Erythroblast (primary cell): ENCODE measurements around the gene VPS37B.
"Not testable (repeated sequence)": the region's sequence is repeated elsewhere in the genome, so short reads cannot be mapped to it uniquely, and the experiment has no call there.

ENCODE experiments used
- DNase-seq, 2 experiments: peaks; one replicate each; lab custom pipeline; 2025; lab: John Stamatoyannopoulos, UW
- GATA1 ChIP-seq: IDR thresholded peaks from 2 replicates; pipeline ENCODE4 v1.6.1; 2011; ENCODE audit warnings: low read depth, mild to moderate bottlenecking, control low read depth, low read length, moderate library complexity
- POLR2A ChIP-seq: IDR thresholded peaks from 2 replicates; pipeline ENCODE4 v1.6.1; 2011; ENCODE audit warnings: mild to moderate bottlenecking, low read length

Gene VPS37B

DNA sequence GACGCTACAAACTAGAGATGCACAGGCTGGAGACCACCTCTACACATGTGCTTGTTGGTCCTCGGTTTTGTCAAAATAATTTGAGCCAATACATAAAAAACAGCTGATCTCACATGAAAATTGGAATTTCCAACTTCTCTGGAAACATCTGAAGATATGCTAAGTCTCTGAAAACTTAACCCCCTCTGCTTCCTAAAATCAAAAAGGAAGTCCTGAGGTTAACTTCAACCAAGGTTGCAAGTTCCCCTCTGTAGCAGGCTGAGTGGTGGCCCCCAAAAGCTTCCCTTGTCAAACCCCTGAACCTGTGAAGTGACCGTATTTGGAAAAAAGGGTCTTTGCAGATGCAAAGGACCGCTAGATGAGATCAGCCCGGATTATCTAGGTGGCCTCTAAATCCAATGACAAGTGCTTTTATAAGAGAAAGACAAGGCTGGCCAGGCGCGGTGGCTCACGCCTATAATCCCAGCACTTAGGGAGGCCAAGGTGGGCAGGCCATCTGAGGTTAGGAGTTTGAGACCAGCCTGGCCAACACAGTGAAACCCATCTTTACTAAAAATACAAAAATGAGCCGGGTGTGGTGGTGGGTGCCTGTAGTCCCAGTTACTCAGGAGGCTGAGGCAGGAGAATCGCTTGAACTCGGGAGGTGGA, 32.0 kb upstream of the VPS37B start:
- no peak for TF ChIP-seq POLR2A
- TF ChIP-seq GATA1 = no peak
- no peak for DNase-seq

- TF ChIP-seq GATA1 (no peak), POLR2A (no peak)
- DNase-seq = no peak
These were observed 26.0 kb upstream of the VPS37B start for GRCh38 chr12:122921917-122922316.

GRCh38 chr12:122920687-122921086, 24.8 kb upstream of the VPS37B start:
- no peak for DNase-seq
- TF ChIP-seq POLR2A (no peak), GATA1 (no peak)

DNA sequence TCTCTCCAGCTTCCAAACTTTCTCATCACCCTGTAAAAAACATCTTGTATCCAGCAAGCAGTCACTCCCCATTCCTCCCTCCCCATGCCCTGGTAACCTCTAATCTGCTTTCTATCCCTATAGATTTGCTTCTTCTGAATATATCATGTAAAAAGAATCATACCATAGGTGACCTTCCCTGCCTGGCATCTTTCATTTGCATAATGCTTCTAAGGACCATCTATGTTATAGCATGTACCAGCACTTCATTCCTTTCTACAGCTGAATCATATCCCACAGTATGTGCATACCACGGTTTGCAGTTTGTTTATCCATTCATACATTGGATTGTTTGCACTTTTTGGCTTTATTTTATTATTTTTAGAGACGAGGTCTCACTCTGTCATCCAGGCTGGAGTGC, 22.9 kb upstream of the VPS37B start:
- no peak for DNase-seq
- TF ChIP-seq POLR2A (no peak), GATA1 (no peak)

DNA sequence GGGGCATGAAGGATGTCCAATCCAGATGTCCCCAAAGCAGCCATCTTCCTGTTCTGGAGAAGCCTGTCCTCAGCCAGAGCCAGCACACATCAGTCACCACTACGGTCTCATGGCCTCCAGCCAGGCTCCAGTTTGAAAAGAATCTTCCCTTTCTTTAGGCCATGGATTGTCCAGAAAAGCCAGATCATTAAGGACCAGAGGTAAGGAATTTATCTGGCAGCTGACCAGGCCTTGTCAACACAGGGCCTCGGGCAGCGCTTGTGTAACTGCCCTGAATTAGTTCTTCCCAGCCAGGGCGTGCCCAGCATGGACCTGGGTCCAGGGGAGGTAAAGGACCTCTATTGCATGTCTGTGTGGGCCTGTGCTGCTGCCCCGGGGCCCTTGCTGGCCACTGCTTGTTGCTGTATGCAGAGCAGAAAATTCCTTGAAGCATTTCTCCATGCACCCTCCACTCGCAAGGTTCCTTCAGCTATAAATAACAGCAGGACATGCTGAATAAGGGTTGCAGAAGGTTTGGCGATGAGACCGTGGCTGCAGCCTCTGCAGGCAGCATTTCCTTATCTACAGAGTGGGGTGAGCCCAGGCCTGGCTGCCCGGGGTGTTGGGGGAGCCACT, 21.7 kb upstream of the VPS37B start:
- no peak for DNase-seq
- no peak for TF ChIP-seq GATA1
- TF ChIP-seq POLR2A = no peak

GRCh38 chr12:122909442-122910288, 13.7 kb upstream of the VPS37B start:
- TF ChIP-seq POLR2A (no peak), GATA1 (no peak)

GRCh38 chr12:122908915-122909314, 13.0 kb upstream of the VPS37B start:
- TF ChIP-seq POLR2A (no peak), GATA1 (no peak)
- DNase-seq = no peak

More at GRCh38 chr12:122909442-122910288, 13.7 kb upstream of the VPS37B start:
- no peak for DNase-seq

- DNase-seq = not testable (repeated sequence)
These were observed 9.3 kb upstream of the VPS37B start for GRCh38 chr12:122905258-122905657.

- no peak for DNase-seq
- no peak for TF ChIP-seq GATA1
- TF ChIP-seq POLR2A = no peak
These were observed 7.7 kb upstream of the VPS37B start for GRCh38 chr12:122903693-122904034.

- DNase-seq = no peak
- TF ChIP-seq POLR2A = no peak
- TF ChIP-seq GATA1 = no peak
These were observed 7.1 kb upstream of the VPS37B start for GRCh38 chr12:122902854-122903692.

GRCh38 chr12:122899887-122900286, 4.0 kb upstream of the VPS37B start:
- no peak for TF ChIP-seq GATA1
- TF ChIP-seq POLR2A = no peak
- no peak for DNase-seq

GRCh38 chr12:122896662-122897061, 738 bp upstream of the VPS37B start:
- no peak for DNase-seq
- no peak for TF ChIP-seq POLR2A
- no peak for TF ChIP-seq GATA1

GRCh38 chr12:122895320-122895703, 612 bp downstream of the VPS37B start:
- DNase-seq = peak; percentile 43 to 61
- TF ChIP-seq POLR2A (no peak), GATA1 (no peak)
